ENCODE results near the gene IVD.

DNA sequence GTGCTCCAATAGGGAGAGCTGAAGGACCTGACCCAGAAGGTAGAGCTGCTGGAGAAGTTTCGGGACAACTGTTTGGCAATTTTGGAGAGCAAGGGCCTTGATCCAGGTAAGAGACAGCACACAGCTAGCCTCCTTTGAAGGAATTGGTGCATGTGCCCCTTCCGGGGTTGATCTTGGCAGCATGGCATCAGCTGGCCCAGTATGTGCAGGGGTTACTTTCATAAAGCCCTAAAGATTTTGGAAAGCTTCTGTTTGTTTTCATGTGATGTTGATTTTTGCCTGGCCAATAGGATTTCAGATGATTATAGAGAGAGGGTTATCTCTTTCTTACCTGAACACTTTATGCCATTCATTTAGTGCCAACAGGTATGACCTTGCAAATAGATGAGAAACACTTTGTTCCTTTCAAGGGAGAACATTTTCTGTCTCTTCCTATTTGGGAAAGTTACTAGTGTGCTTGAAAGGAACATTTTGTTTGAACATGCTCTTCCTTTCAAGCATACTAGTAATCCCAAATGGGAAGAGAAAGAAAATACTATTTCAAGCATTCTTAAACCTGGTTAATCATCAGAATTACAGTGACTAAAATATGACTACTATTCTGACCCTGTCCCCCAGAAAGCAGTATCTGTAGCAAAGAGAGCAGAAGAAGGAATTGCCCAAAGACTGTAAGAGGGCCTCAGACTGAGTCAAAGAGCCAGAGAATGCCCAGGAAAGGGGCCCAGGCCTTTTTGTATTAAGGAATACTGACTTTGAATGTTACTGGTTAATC lies 15.6 kb upstream of the IVD start:
- no peak for TF ChIP-seq POLR2AphosphoS5 (IDR thresholded peaks at IDR 0.05; ENCODE audit: borderline replicate concordance, low read depth, low read length)
- no peak for TF ChIP-seq EZH2 (IDR thresholded peaks at IDR 0.05)
- TF ChIP-seq FOXP2 (optimal IDR thresholded peaks at IDR 0.05; ENCODE audit: control extremely low read depth, extremely low read length, insufficient read depth), result no peak
